Immature natural killer cell (primary cell): ENCODE results near the gene DIP2A. TPM values are rescaled to one million over a fixed set of nuclear protein-coding genes. Genes with fewer than 3 reads are reported as not detected.

ENCODE experiments used
- DNase-seq, 3 donors: peaks; one replicate each; pipeline ENCODE4 v3.0.0; 2022; ENCODE audit warnings: mixed read lengths in 1 of 3
- H3K27ac Mint-ChIP-seq, 6 donors: one replicate each; pipeline ENCODE4 v1.8.0; 2020; ENCODE audit warnings: mixed read lengths in 6 of 6, mild to moderate bottlenecking in 5 of 6, inconsistent platforms in 4 of 6, moderate library complexity in 3 of 6
- H3K27me3 Mint-ChIP-seq, 3 donors: one replicate each; pipeline ENCODE4 v1.8.0; 2020 to 2021; ENCODE audit warnings: low read depth in 3 of 3, mild to moderate bottlenecking in 3 of 3, mixed read lengths in 3 of 3, moderate library complexity in 3 of 3, inconsistent platforms in 1 of 3
- H3K36me3 Mint-ChIP-seq, 3 donors: one replicate each; pipeline ENCODE4 v1.8.0; 2020; ENCODE audit warnings: mixed read lengths in 3 of 3, inconsistent platforms in 2 of 3, mild to moderate bottlenecking in 2 of 3
- H3K4me1 Mint-ChIP-seq, 2 donors: one replicate each; pipeline ENCODE4 v1.8.0; 2020; ENCODE audit warnings: inconsistent platforms in 2 of 2, mild to moderate bottlenecking in 2 of 2, mixed read lengths in 2 of 2, moderate library complexity in 1 of 2
- H3K4me3 Mint-ChIP-seq, 5 donors: one replicate each; pipeline ENCODE4 v1.8.0; 2020; ENCODE audit warnings: mild to moderate bottlenecking in 5 of 5, mixed read lengths in 5 of 5, inconsistent platforms in 3 of 5, moderate library complexity in 3 of 5
- H3K9me3 Mint-ChIP-seq, 6 donors: one replicate each; pipeline ENCODE4 v1.8.0; 2020; ENCODE audit warnings: mild to moderate bottlenecking in 6 of 6, mixed read lengths in 6 of 6, inconsistent platforms in 4 of 6, moderate library complexity in 3 of 6
- polyA plus RNA-seq, 3 donors: library from polyadenylated mRNA; unstranded; fragments of 300-500 nt; fragmentation: Illumina TruSeq; gene quantifications; one replicate each; pipeline ENCODE4 v1.2.3, GENCODE V29; 2021

The DIP2A gene
- polyA plus RNA-seq, 3 donors from 2014 or later = 23.1 to 64.8 (median 26.9) TPM

DNA sequence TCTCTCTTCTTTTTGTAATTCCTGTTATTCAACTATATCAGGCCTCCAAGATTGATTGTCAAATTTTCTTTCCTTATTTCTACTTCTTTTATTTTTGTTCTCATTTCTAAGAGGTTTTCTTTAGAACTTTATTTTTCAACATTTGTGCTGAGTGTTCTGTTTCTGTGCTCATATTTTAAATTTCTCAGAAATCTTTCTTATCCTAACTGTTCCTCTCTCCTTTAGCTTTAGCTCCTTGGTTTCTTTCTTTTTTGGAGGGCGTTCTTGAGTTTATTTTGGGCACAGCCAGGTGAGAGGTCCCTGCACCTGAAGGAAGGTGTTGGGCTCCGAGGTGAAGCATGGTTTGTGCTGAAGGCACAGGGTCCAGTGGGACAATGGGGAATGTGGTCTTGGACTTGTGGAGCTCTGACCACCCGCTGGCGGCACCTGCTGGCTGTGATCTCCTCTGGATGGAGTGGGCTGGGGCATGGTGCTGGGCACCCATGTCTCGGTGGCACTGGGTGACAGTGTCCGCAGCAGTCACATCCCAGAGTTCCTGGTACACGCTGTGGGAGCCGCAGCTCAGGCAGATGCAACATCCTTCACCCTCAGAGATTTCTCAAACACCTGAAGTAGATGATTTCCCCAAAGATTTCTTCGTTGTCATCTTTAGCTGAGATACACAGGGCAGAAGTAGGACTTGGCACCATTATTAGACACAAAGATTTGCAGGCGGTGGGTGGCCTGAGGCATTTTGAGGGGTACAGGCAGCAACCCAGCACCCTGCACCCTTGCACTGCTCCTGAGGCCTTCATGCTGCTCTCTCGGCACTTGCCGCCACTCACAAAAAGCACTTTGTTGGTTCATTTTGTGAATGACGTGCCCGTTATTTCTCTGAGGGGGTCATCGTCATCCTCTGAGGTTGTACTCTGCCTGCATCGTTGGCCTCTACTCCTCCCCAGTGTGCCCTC lies 38.2 kb upstream of the DIP2A start:
- H3K4me1 Mint-ChIP-seq = peaks cover 19 to 23% of the 10 kb centered on the region in 2 donors
- peaks cover 12 to 22% (median 20%) of the 10 kb centered on the region in 3 donors for H3K27me3 Mint-ChIP-seq
- DNase-seq = no peak
- no peak overlapping the region for H3K4me3 Mint-ChIP-seq
- peaks cover 14 to 31% (median 29%) of the 10 kb centered on the region in 3 donors for H3K36me3 Mint-ChIP-seq
- peak overlapping the region in 4 of 6 donors; percentile 45 to 71 (median 60) for H3K27ac Mint-ChIP-seq
- no peaks in the 10 kb centered on the region for H3K9me3 Mint-ChIP-seq

DNA sequence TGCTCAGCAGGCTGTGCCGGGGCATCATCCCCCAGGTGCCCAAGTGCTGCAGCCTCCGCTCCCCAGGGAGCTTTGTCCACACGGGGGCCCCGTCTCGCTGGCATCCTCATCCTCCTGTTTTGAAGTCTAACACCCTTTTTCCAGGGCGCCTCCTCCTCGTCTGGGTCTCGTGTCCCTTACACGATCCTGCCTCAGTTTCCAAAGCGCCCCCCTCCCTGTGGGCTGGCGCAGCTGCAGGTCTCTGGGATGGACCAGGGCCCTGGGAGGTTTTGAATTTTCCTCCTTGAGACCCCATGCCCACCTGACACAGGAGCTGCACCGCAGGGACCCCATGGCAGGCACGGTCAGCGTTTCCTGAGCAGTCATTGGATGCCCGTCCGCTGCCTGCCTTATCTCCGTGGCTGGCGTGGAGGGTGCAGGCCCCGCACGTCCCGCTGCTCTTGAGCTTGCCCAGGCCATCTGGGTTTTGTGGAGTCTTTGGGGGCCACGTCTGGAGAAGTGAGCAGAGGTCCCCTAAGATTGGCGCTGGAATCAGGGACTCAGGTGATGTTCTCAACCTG lies 37.4 kb upstream of the DIP2A start:
- no peak overlapping the region for H3K4me3 Mint-ChIP-seq
- peaks cover 15 to 26% (median 23%) of the 10 kb centered on the region in 3 donors for H3K27me3 Mint-ChIP-seq
- H3K36me3 Mint-ChIP-seq = peaks cover 14 to 23% (median 21%) of the 10 kb centered on the region in 3 donors
- no peaks in the 10 kb centered on the region for H3K9me3 Mint-ChIP-seq
- peaks cover 24 to 27% of the 10 kb centered on the region in 2 donors for H3K4me1 Mint-ChIP-seq
- H3K27ac Mint-ChIP-seq = peak overlapping the region in 4 of 6 donors; percentile 35 to 58 (median 42)
- DNase-seq = no peak

DNA sequence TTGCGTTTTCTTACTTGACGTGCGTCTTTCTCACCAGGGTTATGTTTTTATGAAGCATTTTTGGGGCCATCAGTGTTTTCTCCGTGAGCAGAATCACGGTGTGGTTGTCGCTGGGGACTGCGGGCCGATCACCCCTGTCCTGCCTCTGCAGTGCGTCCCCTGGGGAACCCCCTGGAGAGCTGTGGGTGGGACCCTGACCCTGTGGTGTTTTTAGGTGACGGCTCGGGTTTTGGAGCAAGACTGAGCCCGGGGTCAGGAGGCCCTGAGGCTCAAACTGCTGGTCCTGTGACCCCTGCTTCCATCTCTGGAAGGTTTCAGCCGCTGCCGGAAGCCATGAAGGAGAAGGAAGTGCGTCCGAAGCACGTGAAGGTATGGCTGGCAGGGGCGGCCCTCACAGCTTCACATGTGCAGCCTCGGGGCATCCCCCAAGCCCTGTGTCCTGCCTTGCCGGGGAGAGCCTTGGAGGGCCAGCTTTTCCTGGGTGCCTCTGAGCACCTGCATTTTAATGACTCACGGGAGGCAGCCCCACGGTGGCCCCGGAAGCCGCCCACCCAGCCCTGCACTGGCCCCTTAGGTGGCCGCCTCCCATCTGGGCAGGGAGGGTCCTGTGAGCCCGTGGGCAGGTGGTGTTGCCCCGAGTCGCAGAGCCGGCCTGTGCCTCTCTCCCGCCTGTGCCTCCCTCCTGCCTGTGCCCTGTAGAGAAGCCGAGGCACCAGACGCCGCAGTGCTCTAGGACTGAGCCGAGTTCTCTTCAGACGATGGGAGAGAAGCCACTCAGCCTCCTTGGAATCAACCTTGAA lies 36.7 kb upstream of the DIP2A start:
- H3K27me3 Mint-ChIP-seq = peaks cover 15 to 26% (median 24%) of the 10 kb centered on the region in 3 donors
- H3K4me1 Mint-ChIP-seq = peaks cover 24 to 30% of the 10 kb centered on the region in 2 donors
- H3K9me3 Mint-ChIP-seq = no peaks in the 10 kb centered on the region
- H3K4me3 Mint-ChIP-seq = no peak overlapping the region
- H3K36me3 Mint-ChIP-seq = peaks cover 14 to 23% (median 21%) of the 10 kb centered on the region in 3 donors
- peak overlapping the region in 4 of 6 donors; percentile 49 to 100 (median 72) for H3K27ac Mint-ChIP-seq
- no peak for DNase-seq

DNA sequence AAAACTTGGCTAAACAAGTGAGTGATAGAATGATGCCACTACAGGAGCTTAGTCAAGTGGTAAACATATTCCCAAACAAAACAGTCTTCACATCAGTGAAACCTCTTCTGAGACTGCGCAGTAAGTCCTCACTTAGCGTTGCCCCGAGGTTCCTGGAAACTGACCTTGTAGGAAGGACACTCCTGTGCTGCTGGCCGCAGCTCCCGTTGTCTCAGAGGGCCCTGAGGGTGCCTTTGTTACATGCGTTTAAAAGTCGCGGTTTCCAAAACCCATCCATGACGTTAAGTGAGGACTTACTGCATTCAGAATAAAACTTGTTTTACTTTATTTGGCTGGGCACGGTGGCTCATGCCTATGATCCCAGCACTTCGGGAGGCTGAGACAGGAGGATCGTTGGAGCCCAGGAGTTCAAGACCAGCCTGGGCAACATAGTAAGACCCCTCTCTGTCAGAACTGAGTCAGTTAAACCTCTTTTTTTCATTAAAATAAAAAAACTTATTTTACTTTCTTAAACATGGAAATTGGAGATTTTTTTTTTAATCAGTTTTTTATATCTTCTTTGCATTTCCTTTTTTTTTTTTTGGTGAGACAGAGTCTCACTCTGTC lies 36.0 kb upstream of the DIP2A start:
- H3K27ac Mint-ChIP-seq = peak overlapping the region; percentile 80 to 100 (median 84)
- H3K4me1 Mint-ChIP-seq = peaks cover 24 to 33% of the 10 kb centered on the region in 2 donors
- H3K36me3 Mint-ChIP-seq = peaks cover 14 to 24% (median 23%) of the 10 kb centered on the region in 3 donors

DNA sequence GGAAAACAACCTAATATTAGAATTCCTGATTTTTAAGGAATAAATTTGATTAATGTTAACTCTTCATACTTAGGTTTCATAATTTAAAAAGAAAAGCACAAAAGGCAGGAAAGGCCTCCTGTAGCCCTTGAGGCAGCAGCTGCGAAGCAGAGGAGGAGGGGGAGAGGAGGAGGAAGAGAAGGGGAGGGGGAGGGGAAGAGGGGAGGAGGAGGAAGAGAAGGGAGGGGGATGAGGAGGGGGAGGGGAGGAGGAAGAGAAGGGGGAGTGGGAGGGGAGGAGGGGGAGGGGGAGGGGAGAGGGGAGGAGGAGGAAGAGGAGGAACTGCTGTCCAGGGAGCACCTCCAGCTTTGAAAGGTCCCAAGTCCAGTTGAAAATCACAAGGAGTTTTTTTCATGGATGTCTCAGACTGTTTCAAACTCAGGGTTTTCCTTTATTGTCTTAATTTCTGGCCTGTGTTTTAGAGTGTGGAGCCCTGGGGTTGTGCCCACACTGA lies 35.1 kb upstream of the DIP2A start:
- Mint-ChIP-seq H3K36me3 (peaks cover 9 to 17% (median 15%) of the 10 kb centered on the region in 3 donors), H3K27ac (peak overlapping the region; percentile 98 to 100 (median 100)), H3K4me1 (peaks cover 24 to 33% of the 10 kb centered on the region in 2 donors), H3K4me3 (peak overlapping the region; percentile 63 to 86 (median 82)), H3K9me3 (no peaks in the 10 kb centered on the region), H3K27me3 (peaks cover 15 to 33% (median 25%) of the 10 kb centered on the region in 3 donors)
- no peak for DNase-seq

More for the DNA sequence above, 36.0 kb upstream of the DIP2A start:
- Mint-ChIP-seq H3K9me3 (no peaks in the 10 kb centered on the region), H3K27me3 (peaks cover 15 to 31% (median 25%) of the 10 kb centered on the region in 3 donors), H3K4me3 (peak overlapping the region in 4 of 5 donors; percentile 17 to 42 (median 40))
- no peak for DNase-seq

DNA sequence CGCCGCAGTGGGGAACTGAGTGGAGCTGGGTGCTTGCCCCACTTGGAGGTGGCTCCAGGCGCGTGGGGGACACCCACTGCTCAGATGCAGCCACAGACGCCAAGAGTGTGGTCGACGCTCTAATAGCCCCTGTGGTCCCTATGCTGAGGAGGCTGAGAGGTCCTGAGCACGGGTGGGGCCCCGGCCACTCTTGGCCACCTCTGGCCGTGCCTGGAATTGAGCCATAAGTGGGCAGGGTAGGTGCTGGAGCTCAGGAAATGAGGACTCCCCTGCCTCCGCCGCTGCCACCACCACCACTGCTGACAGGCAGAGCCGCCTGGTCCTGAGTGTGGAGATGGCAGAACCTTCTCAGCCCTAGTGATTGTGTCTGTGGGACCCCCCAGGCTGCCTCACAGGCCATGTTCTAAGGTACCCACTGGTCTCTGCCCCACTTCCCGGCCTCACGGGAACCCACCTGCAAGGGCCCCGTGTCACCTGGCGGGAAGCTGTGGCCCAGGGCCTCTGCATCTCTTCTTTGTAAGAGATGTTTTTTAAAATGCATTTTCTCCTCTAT lies 34.6 kb upstream of the DIP2A start:
- DNase-seq = peak; percentile 74 to 82 (median 79)
- peaks cover 15 to 33% (median 28%) of the 10 kb centered on the region in 3 donors for H3K27me3 Mint-ChIP-seq
- peaks cover 6 to 14% (median 11%) of the 10 kb centered on the region in 3 donors for H3K36me3 Mint-ChIP-seq
- no peaks in the 10 kb centered on the region for H3K9me3 Mint-ChIP-seq
- H3K27ac Mint-ChIP-seq = peak overlapping the region; percentile 98 to 100 (median 100)
- H3K4me3 Mint-ChIP-seq = peak overlapping the region; percentile 63 to 86 (median 82)
- H3K4me1 Mint-ChIP-seq = peaks cover 24 to 33% of the 10 kb centered on the region in 2 donors

DNA sequence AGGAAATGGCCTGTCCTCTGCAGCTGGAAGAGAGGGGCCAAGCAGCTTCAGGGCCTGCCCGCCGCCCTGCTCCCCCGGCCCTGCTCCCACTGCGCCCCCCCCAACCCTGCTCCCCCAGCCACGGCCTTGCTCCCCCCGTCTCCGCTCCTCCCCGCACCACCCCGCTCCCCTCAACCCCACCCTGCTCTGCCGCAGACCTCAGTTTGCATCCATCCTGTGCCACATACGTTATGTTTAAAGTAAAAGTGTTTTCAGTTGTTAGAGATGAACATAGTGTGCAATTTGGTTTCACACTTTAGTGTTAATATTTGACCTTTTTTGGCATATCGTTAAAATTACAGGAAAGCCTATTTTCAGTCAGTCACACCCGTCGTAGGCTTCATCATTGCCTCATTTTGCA lies 34.1 kb upstream of the DIP2A start:
- Mint-ChIP-seq H3K9me3 (no peaks in the 10 kb centered on the region), H3K36me3 (peaks cover 5 to 14% (median 11%) of the 10 kb centered on the region in 3 donors), H3K4me3 (peak overlapping the region; percentile 65 to 93 (median 83)), H3K4me1 (peaks cover 24 to 33% of the 10 kb centered on the region in 2 donors), H3K27ac (peak overlapping the region; percentile 98 to 100 (median 100)), H3K27me3 (peaks cover 15 to 32% (median 28%) of the 10 kb centered on the region in 3 donors)
- DNase-seq = peak; percentile 84 to 91 (median 87)

DNA sequence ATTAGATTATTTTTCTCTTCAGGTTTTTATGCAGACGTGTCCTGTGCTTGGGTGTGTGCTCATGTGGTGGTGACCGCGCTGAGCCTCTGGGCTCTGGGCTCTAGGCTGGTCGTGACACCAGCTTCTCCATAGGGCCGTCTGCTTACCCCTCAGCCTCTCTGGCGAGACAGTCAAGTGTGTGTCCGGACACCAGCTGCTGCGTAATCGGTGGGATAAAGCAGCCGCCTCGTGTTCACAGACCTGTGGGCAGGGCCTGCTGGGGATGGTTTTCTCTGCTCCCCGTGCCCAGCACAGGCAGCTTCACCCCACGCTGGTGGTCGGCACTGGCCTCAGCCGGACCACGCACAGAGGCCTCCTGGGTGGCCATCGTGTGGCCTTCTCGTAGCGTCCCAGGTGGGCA lies 33.6 kb upstream of the DIP2A start:
- Mint-ChIP-seq H3K36me3 (peaks cover 7 to 16% (median 12%) of the 10 kb centered on the region in 3 donors), H3K27ac (peak overlapping the region; percentile 98 to 100 (median 100)), H3K4me1 (peaks cover 24 to 33% of the 10 kb centered on the region in 2 donors), H3K9me3 (no peaks in the 10 kb centered on the region), H3K27me3 (peaks cover 15 to 31% (median 28%) of the 10 kb centered on the region in 3 donors), H3K4me3 (peak overlapping the region; percentile 65 to 93 (median 83))
- peak in 1 of 3 donors; percentile 76 for DNase-seq

DNA sequence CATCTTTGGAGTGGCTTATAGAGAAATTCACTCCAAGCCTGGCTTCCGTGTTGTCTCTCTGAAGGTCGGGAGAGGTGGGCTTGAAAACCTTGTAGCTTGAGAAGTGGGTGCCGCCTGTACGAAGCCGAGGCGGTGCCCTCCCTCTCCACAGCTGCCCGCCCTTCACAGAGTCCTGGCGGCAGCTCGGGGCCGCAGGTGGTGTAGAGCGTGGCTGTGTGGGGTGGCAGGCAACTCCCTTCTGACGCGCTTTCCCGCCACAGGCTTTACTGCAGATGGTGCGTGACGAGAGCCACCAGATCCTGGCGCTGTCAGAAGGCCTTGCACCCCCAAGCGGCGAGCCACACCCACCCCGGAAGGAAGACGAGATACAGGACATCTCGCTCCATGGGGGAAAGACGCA lies 33.1 kb upstream of the DIP2A start:
- H3K27ac Mint-ChIP-seq = peak overlapping the region; percentile 98 to 100 (median 100)
- DNase-seq = peak; percentile 90 to 96 (median 93)
- H3K36me3 Mint-ChIP-seq = peaks cover 5 to 16% (median 12%) of the 10 kb centered on the region in 3 donors
- peaks cover 24 to 33% of the 10 kb centered on the region in 2 donors for H3K4me1 Mint-ChIP-seq
- H3K4me3 Mint-ChIP-seq = peak overlapping the region; percentile 65 to 93 (median 83)
- H3K9me3 Mint-ChIP-seq = no peaks in the 10 kb centered on the region
- H3K27me3 Mint-ChIP-seq = peaks cover 15 to 31% (median 28%) of the 10 kb centered on the region in 3 donors

DNA sequence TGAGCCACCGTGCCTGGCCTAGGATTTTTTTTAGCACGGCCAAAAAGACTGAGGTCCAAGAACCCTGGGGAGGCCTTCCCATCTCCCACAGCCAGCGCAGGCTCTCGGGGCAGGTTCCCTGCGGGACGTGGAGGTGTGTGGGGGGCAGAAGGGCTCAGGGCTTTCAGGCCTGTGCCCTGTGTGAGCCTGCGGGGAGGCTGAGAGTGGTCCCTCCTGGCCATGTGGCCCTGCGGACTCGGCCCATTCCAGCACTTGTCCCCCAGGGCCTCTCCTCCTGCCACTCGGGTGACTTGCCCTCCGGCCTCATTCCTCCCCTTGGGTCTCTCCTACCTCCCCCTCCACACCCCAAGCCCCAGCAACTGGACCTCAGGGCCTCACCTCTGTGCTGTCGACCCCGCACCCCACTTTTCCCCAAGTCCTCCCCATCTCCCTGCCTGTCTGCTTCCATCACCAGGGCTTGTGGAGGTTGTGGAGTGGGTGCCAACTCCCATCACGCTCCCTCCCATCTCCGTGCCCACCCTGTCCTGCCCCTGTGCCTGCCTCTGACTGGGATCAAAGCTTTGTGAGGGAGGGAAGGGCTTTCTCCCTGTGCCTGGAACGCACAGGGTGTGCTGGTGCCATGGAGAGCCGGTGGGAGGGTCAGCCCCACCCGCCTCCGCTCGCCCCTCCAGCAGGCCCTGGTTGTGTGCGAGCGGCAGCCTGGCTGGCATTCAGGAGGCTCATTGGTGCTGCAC lies 32.2 kb upstream of the DIP2A start:
- Mint-ChIP-seq H3K36me3 (peaks cover 8 to 23% (median 15%) of the 10 kb centered on the region in 3 donors), H3K27me3 (peaks cover 15 to 31% (median 28%) of the 10 kb centered on the region in 3 donors), H3K27ac (peak overlapping the region; percentile 98 to 100 (median 100)), H3K4me1 (peaks cover 24 to 34% of the 10 kb centered on the region in 2 donors), H3K9me3 (no peaks in the 10 kb centered on the region), H3K4me3 (peak overlapping the region in 1 of 5 donors; percentile 12)
- DNase-seq = no peak

DNA sequence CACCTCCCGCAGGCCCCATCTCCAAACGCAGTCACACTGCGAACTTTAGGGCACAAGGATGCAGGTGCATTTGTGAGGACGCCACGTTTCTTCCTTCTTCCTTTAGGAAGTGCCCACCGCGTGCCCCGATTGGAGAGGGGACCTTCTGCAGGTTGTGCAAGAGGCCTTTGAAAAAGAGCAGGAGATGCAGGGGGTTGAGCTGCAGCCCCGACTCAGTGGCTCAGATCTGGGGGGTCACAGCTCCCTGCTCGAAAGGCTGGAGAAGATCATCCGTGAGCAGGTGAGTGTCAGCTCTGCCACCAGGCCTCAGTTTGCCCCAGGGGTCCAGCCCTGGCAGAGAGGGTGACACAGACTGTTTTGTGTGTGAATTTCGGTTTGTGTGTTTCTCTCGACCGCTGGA lies 31.2 kb upstream of the DIP2A start:
- H3K27ac Mint-ChIP-seq = peak overlapping the region; percentile 80 to 100 (median 90)
- peaks cover 24 to 34% of the 10 kb centered on the region in 2 donors for H3K4me1 Mint-ChIP-seq
- H3K27me3 Mint-ChIP-seq = peaks cover 15 to 33% (median 28%) of the 10 kb centered on the region in 3 donors
- H3K9me3 Mint-ChIP-seq = no peaks in the 10 kb centered on the region
- peaks cover 18 to 31% (median 21%) of the 10 kb centered on the region in 3 donors for H3K36me3 Mint-ChIP-seq
- DNase-seq = no peak
- H3K4me3 Mint-ChIP-seq = peak overlapping the region in 1 of 5 donors; percentile 54
